Measurements from ENCODE around the gene DLEU7. TPM values are rescaled to one million over a fixed set of nuclear protein-coding genes. Genes with fewer than 3 reads are reported as not detected.

Gene DLEU7
- total RNA-seq, 1 experiment from 2014 or later = not detected

DNA sequence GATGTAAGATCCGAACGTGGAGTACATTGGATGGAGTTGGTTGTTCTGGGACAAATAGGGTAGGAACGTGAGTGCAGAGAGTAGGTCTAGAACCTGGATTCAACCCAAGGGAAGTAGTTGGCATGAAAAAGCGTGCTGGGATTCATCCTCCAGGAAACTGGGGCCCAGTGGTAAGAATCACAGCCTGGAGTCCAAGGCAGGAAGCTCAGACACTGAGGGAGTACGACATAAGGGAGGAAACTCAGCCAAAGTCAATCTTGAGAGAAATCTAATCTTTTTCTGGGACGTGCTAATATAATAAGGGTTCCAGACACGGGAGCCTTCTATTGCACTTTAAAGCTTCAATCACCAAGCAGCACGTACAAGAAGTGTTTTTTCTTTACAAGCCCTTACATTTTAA is 46.4 kb downstream of the DLEU7 start:
- DNase-seq (ENCODE audit: extremely low read depth, low read depth) = no peak

- no peak for DNase-seq (ENCODE audit: extremely low read depth, low read depth)
Observed at GRCh38 chr13:50796463-50796862, 47.0 kb downstream of the DLEU7 start.

- DNase-seq (ENCODE audit: extremely low read depth, low read depth) = no peak
Observed at GRCh38 chr13:50794226-50794625, 49.3 kb downstream of the DLEU7 start.

DNA sequence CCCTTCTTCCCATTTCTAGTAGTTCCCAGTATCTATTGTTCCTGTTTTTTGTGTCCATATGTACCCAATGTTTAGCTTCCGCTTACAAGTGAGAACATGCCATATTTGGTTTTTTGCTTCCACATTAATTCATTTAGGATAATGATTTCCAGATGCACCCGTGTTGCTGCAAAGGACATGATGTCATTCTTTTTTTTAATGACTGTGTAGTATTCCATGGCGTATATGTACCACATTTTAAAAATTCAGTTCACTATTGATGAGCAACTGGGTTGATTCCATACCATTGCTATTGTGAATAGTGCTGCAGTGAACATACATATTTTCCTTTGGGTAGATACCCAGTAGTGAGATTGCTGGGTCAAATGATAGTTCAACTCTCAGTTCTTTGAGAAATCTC is 50.5 kb downstream of the DLEU7 start:
- DNase-seq (ENCODE audit: extremely low read depth, low read depth) = no peak

GRCh38 chr13:50788551-50789210 is 54.8 kb downstream of the DLEU7 start:
- DNase-seq (ENCODE audit: extremely low read depth, low read depth) = no peak

DNA sequence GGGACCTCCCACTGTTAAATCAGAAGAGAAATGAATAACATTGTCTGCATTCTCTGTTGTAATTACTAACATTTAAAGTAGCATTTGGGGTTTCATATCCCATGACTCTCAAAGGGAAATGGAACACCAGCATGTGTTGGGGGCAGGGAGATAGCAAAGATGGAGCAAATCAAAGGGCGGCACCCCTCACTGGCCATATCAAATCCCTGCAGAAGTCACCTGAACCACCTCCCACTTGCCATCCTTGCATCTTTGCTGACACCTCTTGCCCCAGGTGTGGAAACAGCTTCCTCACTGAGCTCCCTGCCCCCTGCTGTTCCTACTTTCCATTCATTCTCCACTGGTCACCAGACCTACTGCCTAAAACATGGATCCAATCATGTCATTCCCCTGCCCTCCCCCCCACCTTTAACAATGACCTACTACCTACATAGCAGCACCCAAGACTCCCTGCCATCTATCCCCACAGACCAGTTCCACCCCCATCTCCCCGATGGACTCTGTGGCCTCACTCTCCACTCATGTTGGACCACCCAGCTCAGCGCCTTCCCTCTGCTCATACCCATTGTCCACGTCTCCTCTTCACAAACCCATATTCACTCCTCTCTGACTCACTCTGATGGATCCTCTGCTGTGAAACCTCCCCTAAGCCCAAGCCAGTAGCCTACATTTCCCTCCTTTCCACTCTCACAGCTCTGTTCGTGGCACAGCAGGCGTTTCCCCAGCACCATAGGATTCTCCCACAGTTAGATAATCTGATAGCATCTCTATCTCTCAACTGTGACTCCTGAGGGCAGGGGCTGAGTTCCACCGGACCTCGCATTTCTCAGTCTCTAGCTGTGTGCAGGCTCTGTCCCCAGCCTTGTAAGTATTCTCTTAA is 55.9 kb downstream of the DLEU7 start:
- DNase-seq (ENCODE audit: extremely low read depth, low read depth) = no peak

DNA sequence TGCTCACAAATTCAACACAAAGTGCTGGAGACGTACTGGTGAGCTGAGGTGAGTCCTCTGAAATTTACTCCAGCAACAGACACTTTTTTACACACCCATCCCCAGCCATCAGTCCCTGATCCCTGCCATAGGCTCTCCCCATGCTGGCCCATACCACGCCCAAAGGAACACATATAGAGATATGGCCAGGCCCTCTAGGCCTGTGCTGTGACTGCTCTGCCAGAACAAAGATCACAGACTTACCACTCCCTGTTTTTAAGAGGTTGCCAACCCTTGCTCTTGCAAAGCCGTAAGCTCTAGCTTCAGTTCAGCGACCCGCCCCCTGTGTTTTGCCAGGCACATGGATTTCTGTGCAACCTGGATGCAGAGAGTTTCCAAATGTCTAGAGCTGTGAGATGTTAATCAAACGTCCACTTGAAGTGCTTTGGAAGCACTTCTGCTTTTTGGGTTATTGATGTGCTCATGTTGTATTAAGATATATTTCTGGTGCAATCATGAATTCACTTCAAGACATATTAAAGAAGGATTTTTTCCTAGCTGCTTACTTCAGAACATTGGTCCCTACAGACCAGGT is 59.7 kb downstream of the DLEU7 start:
- no peak for DNase-seq (ENCODE audit: extremely low read depth, low read depth)

DNA sequence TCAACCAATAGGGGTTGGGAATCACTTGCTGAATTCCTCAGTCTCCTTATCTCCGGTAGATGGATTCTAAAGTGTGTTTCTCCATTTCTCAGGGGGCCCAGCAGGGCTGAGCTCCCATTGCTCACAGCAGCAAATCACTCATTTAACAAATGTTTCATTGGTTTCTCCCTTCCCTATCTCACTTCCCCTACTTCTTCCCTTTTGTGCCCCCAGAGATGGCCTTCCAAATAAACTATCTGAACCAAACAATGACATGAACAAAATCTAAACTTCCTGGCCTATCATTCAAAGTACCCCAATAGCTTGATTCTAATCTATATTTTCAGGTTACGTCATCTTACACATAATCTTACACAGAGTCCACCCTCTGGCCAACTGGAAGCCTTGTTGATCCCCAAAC is 60.4 kb downstream of the DLEU7 start:
- DNase-seq (ENCODE audit: extremely low read depth, low read depth) = no peak

- no peak for DNase-seq (ENCODE audit: extremely low read depth, low read depth)
Observed at GRCh38 chr13:50780201-50781015, 63.1 kb downstream of the DLEU7 start.

DNA sequence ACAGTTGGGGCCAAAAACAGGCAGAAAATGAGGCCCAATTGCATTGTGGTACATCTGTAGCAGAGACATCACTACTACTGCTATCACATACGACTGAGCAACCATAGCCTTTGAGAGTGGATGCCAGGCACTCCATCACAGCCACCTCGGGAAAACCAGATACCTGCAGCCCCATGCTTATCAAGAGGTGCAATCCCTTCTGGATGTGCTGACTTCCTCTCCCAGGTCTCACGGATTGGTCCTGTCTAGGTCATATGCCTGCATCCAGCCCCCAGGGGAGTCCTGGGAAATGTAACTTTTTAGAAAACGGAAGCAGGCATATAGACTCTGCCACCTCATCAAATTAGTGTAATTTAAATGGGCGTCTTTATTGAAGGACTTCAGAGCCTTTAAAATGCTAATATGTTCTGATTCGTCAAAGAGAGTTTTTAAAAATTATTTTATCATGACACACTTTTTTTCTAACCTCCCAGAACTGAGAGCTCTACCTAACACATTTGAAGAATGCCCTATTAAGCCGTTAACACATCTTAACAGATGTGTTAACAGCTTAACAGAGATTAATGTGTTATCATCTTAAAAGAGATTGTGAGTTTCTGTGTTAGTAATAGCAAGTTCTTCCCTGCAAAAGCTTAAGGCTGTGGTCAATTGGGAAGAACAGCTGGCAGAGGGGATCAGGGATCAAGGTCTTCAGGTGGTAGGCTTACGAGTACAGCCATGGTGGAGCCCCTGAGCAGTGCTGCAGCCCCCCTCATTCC is 63.9 kb downstream of the DLEU7 start:
- DNase-seq (ENCODE audit: extremely low read depth, low read depth) = no peak

Small RNA genes lying within 50 kb of the gene (small RNA-seq; reads per million reads assigned to genes)
- 0.10 to 1.4 reads per million in 2 experiments for gene RNA5SP28

Other genes starting within 250 kb of the DLEU7 start
- 88.3 and 108 TPM in 2 replicates for gene RNASEH2B, start 66.1 kb upstream of the DLEU7 start, total RNA-seq (2014; rRNA removed; shearing (Covaris generic))